ENCODE results near the gene PPM1E. TPM values are rescaled to one million over a fixed set of nuclear protein-coding genes. Genes with fewer than 3 reads are reported as not detected.
A peak's percentile ranks its signal among the peaks of the same experiment; 100 is the strongest.
"Not testable (repeated sequence)": the region's sequence is repeated elsewhere in the genome, so short reads cannot be mapped to it uniquely, and the experiment has no call there.

PPM1E gene
- total RNA-seq (2014; rRNA removed; shearing (Covaris generic)): 0.20 and 0.24 TPM in 2 replicates

DNA sequence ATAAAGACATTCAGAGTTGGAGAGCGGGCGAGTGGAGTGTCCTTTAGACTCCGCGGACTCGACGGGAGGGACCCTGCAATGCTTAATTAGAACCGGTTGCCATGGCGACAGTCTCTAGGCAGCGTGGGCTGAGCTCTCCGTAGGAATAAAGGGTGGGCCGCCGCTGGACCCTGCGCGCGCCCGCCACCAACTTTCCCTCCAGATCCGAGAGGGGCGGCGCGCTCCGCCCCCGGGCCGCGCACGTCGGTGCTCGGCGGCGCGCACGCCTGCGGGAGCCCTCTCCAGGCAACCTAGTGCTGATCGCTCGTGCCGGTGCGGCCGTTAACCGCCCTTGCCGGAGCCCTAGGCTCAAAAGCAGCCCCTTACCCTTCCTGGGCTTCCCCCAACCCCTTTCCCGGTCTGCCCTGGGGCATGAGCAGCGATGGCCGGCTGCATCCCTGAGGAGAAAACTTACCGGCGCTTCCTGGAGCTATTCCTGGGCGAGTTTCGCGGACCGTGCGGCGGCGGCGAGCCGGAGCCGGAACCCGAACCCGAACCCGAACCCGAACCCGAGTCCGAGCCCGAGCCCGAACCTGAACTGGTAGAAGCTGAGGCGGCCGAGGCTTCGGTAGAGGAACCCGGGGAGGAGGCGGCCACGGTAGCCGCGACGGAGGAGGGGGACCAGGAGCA is at the start of gene PPM1E:
Gene PPM1E (plus strand): TSS at position 278 of the 669 bp plus-strand sequence.
- peak; percentile 44 for DNase-seq (ENCODE audit: low read depth)

DNA sequence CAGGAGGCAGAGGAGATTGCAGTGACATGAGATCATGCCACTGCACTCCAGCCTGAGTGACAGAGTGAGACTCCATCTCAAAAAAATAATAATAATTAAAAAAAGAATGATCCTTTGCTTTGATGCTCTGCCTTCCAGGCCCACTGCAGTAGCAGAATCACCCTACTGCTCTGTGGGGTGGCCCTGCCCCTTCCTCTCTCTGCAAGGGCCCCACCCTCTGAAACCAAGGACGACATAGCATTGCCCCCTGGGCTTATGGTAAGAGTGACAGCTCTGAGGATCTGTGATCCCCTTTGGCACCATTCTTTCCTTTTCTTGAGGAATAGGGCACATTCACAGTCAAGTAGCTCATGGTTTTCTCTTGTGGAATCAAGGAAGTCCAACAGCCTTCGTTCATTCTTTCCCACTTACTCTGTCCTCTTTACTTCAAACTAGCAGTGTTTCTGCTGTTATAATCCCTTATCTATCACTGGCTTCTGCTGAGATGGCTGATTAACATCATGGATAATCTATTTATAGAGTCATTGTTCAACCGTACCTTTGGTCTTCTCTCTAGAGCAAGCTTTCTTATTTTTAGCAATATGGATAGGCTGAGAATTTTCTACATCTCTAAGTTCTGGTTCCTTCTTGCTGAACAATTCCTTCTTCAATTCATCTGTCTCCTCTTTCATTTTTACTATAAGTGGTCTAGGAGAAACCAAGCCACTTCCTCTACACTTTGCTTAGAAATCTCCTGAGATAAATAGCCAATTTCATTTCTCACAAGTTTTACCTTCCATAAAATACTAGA is 49.1 kb upstream of the PPM1E start:
- no peak for DNase-seq (ENCODE audit: low read depth)

DNA sequence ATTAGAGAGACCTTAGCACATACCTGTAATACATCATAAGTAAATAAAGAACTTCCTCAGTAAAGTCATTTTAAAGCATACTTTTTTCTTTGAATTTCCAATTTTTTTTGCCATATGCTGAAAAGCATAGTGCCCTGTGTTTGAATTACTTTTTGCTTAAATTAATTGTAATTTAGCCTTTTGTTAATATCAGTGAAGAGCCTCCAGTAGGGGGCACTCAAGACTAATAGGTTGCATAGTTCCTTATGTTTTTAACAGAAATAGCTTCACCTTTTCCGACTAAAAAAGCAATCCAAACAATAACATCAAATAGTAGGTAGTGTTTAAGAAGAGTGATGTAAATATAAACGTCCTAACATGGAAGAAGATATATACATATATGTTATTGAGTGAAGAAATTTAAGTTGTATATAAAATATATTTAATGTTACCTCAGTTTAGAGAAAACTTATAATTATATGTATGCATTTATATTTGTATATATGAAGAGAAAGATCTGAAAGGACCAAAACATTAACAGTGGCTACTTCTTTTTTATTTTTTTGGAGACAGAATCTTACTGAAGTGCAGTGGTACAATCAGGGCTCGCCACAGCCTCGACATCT is 44.6 kb upstream of the PPM1E start:
- DNase-seq (ENCODE audit: low read depth): peak; percentile 39

DNA sequence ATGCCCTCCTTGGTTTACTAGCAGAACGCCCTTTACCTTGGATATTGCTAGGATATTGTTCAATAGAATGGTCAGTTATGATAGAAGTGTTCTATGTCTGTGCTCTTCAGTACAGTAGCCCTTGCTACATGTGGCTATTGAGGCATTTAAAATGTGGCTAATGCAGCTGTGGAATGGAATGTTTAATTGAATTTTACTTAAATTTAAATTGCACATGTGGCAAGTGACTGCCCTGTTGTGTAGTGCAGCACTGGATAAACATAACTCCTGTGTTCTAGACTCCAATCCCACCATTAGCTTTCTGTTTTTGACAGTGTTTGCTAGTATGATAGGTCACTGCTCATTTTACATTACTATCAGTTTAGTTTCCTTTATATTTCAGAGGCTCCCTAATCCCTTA is 33.4 kb upstream of the PPM1E start:
- no peak for DNase-seq (ENCODE audit: low read depth)

DNA sequence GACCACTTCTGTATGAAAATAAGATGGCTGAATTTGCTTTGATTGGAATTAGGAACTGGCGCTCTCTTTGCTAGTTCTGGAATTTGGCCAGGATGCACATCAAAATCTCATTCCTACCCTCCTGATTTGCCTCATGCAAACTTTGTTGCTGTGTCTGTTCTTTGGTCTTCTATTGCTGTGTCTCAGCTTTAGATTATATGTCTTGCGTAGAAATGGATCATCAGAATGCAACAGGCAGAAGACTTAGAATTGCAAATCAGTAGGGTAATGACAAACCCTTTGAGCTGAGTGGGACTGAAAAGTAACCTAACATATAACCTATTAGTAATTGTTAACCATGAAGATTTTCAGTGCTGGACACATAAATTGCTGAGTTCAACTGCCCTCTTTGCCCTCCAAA is 33.0 kb upstream of the PPM1E start:
- DNase-seq (ENCODE audit: low read depth): no peak

DNA sequence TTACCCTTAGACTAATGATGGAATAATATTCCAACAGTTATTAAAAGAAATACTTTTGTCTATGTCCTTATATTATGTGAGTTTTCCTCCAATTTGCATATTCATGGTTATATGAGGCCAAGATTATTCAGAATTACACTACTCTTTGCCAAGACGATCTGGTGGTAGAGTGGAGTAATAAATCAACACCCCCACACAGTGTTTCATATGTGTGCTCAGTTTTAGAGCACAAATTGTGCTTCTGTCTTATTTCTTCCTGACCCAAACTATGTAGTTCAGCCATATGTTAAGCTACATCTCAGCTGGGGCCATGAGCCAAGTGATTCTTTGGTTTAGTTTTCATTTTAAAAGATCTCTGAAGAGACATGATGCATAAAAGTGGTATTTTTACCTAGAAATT is 26.9 kb upstream of the PPM1E start:
- no peak for DNase-seq (ENCODE audit: low read depth)

DNA sequence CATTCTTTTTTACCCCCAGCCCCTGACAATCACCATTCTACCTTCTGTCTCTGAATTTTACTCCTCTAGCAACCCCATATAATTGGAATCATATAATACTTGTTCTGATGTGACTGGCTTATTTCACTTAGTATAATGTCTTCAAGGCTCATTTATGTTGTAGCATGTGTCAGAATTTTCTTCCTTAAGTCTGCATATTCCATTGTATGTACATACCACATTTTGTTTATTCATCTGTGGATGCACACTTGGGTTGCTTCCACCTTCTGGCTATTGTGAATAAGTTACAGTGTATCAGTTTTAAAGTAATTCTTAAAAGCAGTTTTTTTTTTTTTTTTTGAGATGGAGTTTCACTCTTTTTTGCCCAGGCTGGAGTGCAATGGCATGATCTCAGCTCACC is 24.7 kb upstream of the PPM1E start:
- DNase-seq (ENCODE audit: low read depth): no peak

DNA sequence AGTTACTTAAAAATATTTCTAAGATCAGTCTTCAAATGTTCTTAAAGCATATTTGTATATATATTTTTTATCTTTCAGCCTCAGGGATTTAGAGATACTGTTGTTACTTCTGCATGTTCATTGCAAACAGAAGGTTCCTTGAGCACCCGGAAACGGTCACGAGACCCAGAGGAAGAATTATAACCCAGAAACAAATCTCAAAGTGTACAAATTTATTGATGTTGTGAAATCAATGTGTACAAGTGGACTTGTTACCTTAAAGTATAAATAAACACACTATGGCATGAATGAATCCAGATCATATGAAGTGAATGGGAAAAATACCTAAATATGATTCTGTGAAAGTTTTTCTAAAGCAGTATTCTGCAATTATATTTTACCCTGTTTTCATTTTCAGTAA is 21.6 kb upstream of the PPM1E start:
- no peak for DNase-seq (ENCODE audit: low read depth)

GRCh38 chr17:58734811-58735210 is 20.8 kb upstream of the PPM1E start:
- DNase-seq (ENCODE audit: low read depth): no peak

- no peak for DNase-seq (ENCODE audit: low read depth)
Observed at GRCh38 chr17:58741121-58741625, 14.5 kb upstream of the PPM1E start.

DNA sequence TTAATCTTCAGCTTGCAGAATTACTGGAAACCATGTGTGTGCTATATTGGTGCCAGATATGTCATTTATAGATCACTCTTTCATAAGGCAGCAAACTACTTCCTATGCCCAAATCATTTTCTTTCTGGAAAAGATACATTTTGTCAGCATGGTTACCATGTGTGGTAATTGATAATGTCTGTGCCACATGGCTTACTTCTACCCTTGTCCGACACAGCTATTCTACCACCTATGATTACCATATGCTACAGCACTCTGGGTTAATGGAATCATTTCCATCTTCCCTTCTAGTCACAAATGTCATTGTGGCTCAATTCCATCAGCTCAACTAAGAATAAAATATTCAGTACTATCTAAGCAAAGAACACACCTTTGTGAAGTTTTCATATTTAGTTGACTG is 8.0 kb upstream of the PPM1E start:
- no peak for DNase-seq (ENCODE audit: low read depth)

- not testable (repeated sequence) for DNase-seq (ENCODE audit: low read depth)
Observed at GRCh38 chr17:58749627-58750026, 6.0 kb upstream of the PPM1E start.

DNA sequence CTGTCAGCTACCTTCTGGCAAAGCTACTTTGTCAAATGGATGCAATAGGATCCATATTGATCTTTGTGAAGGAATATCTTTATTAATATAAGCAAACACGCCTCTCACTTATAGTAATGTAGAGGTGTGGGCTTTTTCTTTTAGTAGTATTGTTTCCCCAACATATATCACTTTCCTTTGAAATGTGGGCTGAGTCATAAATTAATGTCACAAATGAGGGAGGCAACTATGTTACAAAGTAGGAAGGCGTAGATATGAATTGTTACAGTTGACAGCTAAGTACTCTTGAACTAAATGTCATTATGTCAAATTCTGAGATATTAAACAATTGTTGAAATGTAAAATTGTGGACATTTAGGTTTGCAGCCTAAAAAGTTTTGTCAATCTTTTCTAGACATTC is 2.6 kb upstream of the PPM1E start:
- DNase-seq (ENCODE audit: low read depth): no peak

- DNase-seq (ENCODE audit: low read depth): no peak
Observed at GRCh38 chr17:58755269-58755576, 431 bp upstream of the PPM1E start.

GRCh38 chr17:58756246-58757161 is 850 bp downstream of the PPM1E start:
- no peak for DNase-seq (ENCODE audit: low read depth)

DNA sequence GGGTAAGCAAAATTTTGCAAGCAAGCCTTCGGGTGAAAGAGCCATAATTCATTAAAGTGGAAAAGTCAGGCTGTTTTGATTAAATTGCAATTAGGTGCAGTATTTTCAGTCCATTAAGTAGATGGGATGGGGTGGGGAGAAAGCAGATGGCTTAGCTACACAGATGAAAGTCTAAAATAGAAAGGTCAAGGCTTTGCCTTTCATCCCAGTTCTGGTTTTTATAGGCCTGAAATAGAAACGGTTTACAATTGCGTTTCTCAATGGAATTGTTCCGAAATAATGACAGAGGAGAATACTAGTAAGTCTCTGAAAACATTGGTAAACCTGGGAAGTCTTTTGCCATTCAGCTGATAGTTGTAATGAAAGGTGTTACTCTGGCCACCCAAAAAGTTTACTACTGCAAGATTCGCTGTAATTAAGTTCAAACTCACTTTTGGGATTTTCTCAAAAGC is 1.5 kb downstream of the PPM1E start:
- DNase-seq (ENCODE audit: low read depth): no peak

DNA sequence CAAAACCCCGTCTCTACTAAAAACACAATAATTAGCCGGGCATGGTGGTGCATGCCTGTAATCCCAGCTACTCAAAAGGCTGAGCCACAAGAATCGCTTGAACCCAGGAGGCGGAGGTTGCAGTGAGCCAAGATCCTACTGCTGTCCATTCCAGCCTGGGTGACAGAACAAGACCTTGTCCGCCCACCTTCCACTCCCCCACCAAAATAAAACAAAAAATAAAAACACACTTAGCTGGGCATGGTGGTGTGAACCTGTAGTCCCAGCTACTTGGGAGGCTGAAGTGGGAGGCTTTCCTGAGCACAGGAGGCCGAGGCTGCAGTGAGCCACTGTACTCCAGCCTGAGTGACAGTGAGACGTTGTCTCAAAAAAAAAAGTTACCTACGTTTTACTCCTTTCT is 3.2 kb downstream of the PPM1E start:
- DNase-seq (ENCODE audit: low read depth): no peak

DNA sequence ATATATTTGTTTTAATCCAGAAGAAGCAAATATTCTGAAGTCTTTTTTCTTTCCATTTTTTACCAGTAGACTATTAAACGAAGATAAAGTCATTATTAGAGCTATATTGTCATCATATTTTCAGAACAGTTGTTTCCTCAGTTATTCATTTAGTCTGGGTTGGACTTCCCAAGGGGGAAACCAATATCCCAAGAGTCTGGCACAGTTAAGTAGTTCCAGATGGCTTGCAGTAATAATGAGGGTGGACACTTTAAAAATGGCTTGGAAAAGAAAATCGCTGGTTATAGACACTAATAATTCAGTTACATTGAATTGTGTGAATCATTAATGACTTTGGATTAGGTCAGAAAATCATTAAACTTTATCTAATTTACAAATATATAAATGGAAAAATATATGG is 3.9 kb downstream of the PPM1E start:
- DNase-seq (ENCODE audit: low read depth): no peak

GRCh38 chr17:58760248-58760647 is 4.6 kb downstream of the PPM1E start:
- DNase-seq (ENCODE audit: low read depth): no peak

GRCh38 chr17:58763263-58763662 is 7.6 kb downstream of the PPM1E start:
- DNase-seq (ENCODE audit: low read depth): no peak

DNA sequence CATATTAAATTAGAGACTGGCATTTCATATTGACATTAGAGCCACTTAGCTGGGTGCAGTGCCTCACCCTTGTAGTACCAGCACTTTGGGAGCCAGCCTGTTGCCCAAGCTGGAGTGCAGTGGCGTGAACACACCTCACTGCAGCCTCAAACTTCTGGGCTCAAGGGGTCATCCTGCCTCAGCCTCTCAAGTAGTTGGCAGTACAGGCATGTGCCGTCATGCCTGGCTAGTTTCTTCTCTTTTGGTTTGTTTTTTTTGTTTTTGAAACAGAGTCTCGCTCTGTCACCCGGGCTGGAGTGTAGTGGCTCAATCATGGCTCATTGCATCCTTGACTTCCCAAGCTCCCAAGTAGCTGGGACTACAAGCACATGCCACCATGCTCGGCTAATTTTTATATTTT is 8.7 kb downstream of the PPM1E start:
- DNase-seq (ENCODE audit: low read depth): no peak

- not testable (repeated sequence) for DNase-seq (ENCODE audit: low read depth)
Observed at GRCh38 chr17:58778482-58778881, 22.8 kb downstream of the PPM1E start.
